IPS DF 4.7 (cell line): ENCODE measurements around the gene PANX1.

Experiments
- DNase-seq: peaks from one replicate; pipeline ENCODE4 v3.0.0-alpha.2; 2013; ENCODE audit warnings: low spot score; ENCODE audit errors: extremely low read depth

Gene PANX1

DNA sequence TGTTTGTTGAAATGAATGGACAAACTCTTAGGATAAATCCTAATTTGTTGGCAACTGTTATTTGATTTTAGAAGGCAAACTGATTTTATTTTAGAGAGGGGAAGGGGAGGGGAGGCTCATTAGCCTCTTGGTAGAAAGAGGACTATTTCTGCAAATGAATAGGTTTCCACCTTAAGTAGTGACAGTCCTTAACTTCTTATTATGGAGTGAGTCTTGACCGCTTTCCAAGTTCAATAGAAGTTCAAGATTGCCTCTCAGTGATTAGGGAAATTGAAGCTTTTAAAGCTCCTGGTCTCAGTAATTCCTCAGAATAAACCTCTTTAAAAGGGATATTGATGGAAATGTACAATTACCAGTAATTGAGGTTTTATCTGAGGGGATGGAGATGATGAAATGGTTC, 55.7 kb downstream of the PANX1 start:
- DNase-seq, result no peak

DNA sequence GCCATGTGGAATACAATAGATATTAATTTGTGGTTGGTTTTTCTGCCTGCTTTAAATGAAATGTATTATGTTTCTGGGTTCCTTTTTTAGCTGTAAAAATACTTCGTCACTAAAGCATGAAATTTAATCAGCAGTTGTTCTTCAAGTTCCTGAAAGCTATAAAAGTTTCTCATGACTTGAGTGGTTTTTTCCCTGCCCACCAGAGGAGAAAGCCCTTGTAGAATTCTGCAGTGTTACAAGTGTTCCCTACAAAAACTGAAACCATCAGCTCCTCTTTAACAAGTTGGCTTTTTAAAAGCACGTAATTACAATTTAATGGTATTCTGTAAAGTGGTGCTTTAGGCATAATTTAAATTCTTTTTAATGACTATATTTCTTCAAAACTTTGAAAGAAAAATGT, 56.2 kb downstream of the PANX1 start:
- no peak for DNase-seq

DNA sequence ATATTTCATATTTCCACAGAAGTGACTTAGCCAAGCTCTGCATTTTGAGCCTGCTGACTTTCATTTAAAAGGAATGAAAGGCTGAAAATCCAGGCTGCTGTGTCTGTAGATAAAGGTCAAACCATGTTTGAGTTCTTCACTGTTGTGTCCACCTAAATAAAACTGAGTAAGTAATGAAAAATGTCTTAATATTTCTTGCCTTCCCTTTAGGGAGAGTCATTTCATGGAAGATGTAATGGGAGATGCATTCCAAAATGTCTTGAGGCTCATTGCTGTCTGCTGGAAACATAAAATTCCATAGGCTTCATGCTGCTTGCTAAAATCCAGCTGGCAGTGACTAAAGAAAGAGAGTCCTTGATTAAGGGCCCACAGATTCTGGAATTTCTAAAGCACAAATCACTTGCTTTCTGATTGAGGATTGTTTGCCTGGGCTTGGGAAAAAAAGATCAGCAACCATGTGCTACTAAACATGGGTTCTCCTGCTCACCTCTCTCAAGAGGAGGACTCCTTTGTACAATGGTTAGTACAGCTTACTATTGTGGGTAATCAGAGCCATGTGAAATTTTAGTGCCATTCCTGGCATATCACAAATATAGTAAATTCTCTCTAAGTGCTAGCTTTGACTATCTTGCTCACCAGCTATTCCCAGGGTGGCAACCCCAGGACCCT, 56.9 kb downstream of the PANX1 start:
- DNase-seq, result no peak

DNA sequence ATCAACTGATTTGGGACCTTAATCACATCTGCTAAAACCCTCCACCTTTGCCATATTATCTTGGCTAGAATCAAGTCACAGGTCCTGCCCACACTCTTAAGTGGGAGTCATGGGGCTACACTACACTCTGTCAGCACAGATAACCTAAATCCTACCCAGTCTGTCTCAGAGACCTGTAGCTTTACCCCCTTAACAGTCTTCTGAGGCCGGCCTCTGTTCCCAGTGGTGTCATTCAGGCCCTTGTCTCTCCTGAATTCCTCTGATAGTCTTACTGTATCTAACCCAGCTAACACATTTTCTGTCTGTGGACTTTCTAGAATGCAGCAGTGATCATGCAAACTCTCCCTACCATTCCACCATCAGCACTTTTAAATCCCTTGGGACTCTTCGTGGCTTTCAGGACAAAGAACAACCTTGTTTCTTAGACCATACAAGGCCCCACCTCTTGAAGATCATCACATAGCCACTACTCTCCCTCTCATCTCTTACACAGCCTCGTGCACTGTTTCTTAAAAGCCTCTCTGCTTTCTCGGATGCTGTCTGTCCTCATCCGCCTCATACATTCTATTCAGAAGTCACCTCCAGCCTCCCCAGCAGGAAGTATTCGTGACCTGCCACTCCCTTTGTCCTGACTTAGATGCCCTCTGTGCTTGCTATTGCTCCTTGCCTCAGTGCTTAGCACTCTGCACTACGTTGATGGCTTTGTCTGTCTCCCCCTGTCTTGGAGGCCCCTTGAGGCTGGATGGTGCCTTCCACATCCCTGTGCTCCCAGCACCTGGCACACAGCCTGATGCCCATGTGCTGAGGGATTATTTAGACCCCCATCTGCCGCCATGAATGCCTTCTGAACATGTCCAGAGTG, 57.9 kb downstream of the PANX1 start:
- DNase-seq, result no peak

- DNase-seq, result no peak
These were observed 64.6 kb downstream of the PANX1 start for GRCh38 chr11:94193288-94193687.

GRCh38 chr11:94194712-94195111, 66.1 kb downstream of the PANX1 start:
- DNase-seq, result no peak

GRCh38 chr11:94196363-94196762, 67.7 kb downstream of the PANX1 start:
- no peak for DNase-seq

DNA sequence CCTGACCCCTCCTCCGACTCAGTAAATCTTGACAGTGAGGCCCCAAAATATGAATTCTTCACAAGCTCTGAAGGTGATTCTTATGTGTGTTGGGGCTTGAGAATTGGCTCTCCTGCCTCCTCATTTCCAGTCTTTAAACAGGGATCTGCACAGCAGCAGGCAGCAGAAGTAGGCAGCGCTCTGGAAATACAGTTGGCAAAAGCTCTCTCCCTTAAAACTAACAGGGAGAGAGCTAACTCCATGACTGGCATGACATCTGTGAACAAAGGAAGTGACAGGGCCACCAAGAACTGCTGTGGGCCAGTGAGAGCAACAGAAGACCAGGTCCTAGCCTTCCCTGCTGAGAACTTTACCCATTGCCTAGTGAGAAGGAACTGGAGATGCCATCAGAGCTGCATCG, 70.1 kb downstream of the PANX1 start:
- no peak for DNase-seq

DNA sequence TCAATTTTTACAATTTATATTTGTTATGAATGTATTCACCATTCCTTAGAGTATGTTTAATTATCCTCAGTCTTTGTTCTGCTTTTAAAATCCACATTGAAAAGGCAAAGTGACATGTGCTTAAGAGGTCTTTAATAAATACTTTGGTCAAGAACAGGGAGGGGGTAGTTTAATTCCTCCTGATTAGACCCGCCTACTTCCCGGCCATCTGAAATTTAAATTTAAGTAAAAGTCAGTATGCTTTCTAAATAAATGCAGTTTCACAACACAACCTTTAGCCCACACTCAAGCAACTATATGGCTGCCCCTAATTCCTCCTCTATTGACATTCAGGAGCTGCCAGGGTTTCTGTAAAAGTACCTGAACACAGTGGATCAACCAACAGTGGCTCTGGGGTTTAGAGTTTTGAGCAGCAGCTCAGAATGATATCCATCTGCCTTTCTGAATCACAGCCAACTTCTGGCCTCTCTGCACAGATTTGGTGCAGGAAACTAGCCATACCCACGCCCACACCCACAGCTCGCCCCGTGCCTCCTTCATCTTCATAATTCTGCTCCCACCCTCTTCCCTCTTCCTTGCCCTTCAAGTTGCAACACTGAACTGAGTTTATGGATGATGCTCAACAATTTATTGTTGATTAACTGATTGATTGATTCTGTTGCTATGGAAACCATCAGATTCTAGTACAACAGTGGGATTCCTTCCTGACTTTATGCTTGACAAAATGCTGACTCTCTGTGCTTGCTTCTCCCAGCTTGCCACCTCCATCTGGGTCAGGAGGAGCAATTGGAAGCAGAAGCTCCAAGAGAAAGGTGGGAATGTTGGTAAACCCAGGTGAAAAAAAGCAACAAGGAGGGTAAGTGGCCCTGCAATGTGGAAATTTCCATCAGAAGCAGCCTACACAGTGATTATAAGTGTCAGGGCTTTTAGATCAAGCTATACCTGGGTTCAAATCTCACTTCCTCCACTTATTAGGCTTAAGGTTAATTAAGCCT, 70.8 kb downstream of the PANX1 start:
- no peak for DNase-seq

DNA sequence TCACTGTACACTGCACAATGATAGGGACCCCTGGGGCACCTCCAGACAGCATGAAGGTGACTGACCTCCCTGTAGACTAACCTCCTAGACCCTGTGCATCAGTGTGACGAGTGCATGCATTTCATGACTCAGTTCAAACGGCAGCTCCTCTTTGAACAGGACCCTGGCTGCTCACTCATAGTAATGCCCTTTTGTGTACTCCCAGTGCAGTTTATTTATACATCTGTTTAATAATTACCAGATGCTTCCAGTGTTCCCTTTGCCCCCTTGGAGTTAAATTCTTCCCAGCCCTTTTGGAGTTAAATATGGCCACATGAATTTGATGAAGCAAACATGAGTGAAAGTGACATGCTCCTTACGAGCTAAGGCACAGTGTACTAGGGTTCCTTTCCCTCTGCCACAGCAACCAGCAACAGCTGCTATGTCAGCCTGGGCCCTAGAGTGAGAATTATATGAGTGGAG, 72.4 kb downstream of the PANX1 start:
- no peak for DNase-seq

DNA sequence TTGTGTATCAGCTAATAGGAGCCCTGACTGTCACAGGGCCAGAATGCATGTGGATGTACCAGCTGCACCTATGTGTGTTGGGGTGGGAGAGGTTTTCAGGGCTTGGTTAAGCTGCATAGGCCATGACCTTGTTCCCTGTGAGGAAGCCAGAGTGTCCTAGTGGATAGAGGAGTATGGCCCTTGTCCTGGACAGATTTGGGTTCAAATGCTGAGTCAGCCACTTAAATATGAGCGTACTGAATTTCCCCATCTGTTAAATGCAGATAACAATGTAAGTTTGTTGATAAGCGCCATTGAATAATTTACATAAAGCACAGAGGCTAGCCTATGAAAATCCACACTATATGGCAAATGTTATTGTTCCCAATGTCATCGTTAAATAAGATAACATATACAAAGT, 74.4 kb downstream of the PANX1 start:
- no peak for DNase-seq

- DNase-seq, result no peak
These were observed 82.7 kb downstream of the PANX1 start for GRCh38 chr11:94211261-94211830.

DNA sequence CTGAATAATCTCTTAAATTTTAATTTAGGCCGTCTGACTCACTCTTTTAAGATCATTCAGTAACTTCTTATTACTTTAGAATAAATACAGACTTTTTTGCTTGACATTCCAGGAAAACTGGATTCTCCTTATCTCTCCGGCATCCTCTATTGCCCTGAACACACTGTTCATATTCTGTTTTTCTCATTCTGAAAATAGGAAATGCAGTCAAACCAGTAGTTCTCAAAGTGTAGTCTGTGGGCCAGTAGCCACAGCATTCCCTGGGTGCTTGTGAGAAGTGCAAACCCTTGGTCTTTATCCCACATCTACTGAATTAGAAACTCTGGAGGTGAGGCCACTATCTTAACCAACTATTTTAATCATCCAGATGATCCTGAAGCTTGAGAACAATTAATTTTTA, 84.3 kb downstream of the PANX1 start:
- no peak for DNase-seq

GRCh38 chr11:94217705-94218104, 89.1 kb downstream of the PANX1 start:
- no peak for DNase-seq

DNA sequence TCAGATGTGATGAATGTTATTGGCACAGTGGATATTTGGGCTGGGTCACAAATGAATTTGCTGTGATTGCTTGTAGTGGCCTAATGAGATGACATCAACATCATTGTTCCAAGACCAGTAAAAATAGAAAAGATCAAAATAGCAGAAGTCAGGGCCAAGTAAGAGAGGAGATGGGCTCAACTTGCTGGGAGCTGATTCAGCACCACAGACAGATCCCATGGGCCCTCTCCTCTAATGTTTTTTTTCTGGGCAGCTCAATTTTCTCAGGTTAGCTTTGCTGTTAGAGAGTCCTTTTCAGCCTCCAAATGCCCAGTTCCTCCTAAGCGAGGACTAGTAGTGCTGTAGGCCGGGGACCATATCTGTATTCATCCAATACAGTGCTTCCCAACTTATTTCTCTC, 89.7 kb downstream of the PANX1 start:
- DNase-seq, result no peak

DNA sequence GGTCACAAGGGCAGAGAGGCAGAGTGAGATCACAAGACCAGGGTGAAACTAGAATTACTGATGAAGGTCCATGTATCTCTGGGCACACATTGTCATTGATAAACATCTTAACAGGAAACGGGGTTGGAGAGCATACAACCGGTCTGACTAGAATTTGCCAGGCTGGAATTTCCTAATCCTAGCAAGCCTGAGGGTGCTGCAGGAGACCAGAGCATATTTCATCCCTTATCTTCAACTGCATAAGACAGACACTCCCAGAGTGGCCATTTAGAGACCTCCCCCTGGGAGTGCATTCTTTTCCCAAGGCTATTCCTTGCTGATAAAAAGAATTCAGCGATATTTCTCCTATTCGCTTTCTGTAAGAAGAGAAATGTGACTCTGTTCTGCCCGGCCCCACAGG, 91.1 kb downstream of the PANX1 start:
- DNase-seq, result no peak

- DNase-seq, result no peak
These were observed 95.4 kb downstream of the PANX1 start for GRCh38 chr11:94224078-94224477.
